ENCODE results near the gene RTP4.

DNA sequence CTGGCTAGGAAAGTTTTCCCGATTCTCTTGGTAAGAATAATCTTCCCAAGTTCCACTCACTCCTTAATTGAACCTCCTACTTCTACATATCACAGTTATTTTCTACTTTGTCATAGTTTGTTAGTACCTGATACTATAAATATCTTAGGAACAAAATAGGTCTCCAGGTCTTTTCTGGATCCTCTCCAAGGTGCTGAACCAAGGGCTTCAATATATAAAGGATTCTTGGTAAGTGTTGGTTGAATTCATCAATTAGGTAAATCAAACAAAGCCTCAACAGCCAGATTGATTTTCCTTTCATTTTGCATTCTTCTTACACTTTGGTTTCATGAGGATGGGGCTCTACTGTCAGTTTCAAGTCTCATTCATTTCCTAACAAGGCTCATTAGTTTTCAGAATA is 27.6 kb upstream of the RTP4 start:
- TF ChIP-seq REST (IDR thresholded peaks at IDR 0.05) (peak; percentile 68), CHD2 (IDR thresholded peaks at IDR 0.05; ENCODE audit: low read length, partially characterized antibody) (no peak), HOXB13 (CRISPR knock-in tag; IDR thresholded peaks at IDR 0.05; ENCODE audit: low read depth) (no peak), POLR2A (IDR thresholded peaks at IDR 0.05; ENCODE audit: low read length) (no peak), MAZ (IDR thresholded peaks at IDR 0.05; ENCODE audit: borderline replicate concordance, low read depth, low read length) (no peak), CEBPB (IDR thresholded peaks at IDR 0.05) (no peak), RFX5 (IDR thresholded peaks at IDR 0.05) (no peak), NR3C1 (IDR thresholded peaks at IDR 0.05) (no peak), MAFK (IDR thresholded peaks at IDR 0.05; ENCODE audit: partially characterized antibody) (no peak), EP300 (IDR thresholded peaks at IDR 0.05) (no peak), ZSCAN20 (CRISPR knock-in tag; IDR thresholded peaks at IDR 0.05) (no peak)
- TF ChIP-seq, protein P1, sequence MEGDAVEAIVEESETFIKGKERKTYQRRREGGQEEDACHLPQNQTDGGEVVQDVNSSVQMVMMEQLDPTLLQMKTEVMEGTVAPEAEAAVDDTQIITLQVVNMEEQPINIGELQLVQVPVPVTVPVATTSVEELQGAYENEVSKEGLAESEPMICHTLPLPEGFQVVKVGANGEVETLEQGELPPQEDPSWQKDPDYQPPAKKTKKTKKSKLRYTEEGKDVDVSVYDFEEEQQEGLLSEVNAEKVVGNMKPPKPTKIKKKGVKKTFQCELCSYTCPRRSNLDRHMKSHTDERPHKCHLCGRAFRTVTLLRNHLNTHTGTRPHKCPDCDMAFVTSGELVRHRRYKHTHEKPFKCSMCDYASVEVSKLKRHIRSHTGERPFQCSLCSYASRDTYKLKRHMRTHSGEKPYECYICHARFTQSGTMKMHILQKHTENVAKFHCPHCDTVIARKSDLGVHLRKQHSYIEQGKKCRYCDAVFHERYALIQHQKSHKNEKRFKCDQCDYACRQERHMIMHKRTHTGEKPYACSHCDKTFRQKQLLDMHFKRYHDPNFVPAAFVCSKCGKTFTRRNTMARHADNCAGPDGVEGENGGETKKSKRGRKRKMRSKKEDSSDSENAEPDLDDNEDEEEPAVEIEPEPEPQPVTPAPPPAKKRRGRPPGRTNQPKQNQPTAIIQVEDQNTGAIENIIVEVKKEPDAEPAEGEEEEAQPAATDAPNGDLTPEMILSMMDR (IDR thresholded peaks at IDR 0.05) = no peak

All from A549 (cell line).